ENCODE results near the gene MAF. TPM values are rescaled to one million over a fixed set of nuclear protein-coding genes. Genes with fewer than 3 reads are reported as not detected.

MAF gene
- total and polyA plus RNA-seq, 2 experiments from 2014 or later, result 3.7 to 21.5 TPM

- TF ChIP-seq CTCF (IDR thresholded peaks at IDR 0.05; ENCODE audit: low read depth, low read length), result no peak
- Histone ChIP-seq H3K27ac (no peak overlapping the region), H3K9me3 (ENCODE audit: low read depth) (no peaks in the 10 kb centered on the region), H3K27me3 (no peaks in the 10 kb centered on the region), H3K4me1 (ENCODE audit: low read depth) (no peaks in the 10 kb centered on the region), H3K4me3 (no peak overlapping the region), H3K36me3 (no peaks in the 10 kb centered on the region)
- DNase-seq (ENCODE audit: low read depth in 1 of 2, low spot score in 1 of 2), result no peak
Measured at GRCh38 chr16:79573071-79573470, 27.5 kb downstream of the MAF start.

- no peak for DNase-seq (ENCODE audit: low read depth in 1 of 2, low spot score in 1 of 2)
- H3K27me3 ChIP-seq, result no peaks in the 10 kb centered on the region
- H3K36me3 ChIP-seq, result no peaks in the 10 kb centered on the region
- no peaks in the 10 kb centered on the region for H3K9me3 ChIP-seq (ENCODE audit: low read depth)
- H3K4me1 ChIP-seq (ENCODE audit: low read depth), result no peaks in the 10 kb centered on the region
- no peak overlapping the region for H3K4me3 ChIP-seq
- H3K27ac ChIP-seq, result no peak overlapping the region
- no peak for TF ChIP-seq CTCF (IDR thresholded peaks at IDR 0.05; ENCODE audit: low read depth, low read length)
Measured at GRCh38 chr16:79571903-79572535, 28.5 kb downstream of the MAF start.

GRCh38 chr16:79571065-79571902, 29.3 kb downstream of the MAF start:
- DNase-seq (ENCODE audit: low read depth in 1 of 2, low spot score in 1 of 2), result no peak
- Histone ChIP-seq H3K9me3 (ENCODE audit: low read depth) (no peaks in the 10 kb centered on the region), H3K4me1 (ENCODE audit: low read depth) (no peaks in the 10 kb centered on the region), H3K27ac (no peak overlapping the region), H3K27me3 (no peaks in the 10 kb centered on the region), H3K36me3 (no peaks in the 10 kb centered on the region), H3K4me3 (no peak overlapping the region)
- no peak for TF ChIP-seq CTCF (IDR thresholded peaks at IDR 0.05; ENCODE audit: low read depth, low read length)

- Histone ChIP-seq H3K36me3 (no peaks in the 10 kb centered on the region), H3K27me3 (no peaks in the 10 kb centered on the region), H3K9me3 (ENCODE audit: low read depth) (no peaks in the 10 kb centered on the region), H3K4me1 (ENCODE audit: low read depth) (peaks cover 3% of the 10 kb centered on the region), H3K27ac (no peak overlapping the region), H3K4me3 (no peak overlapping the region)
- no peak for TF ChIP-seq CTCF (IDR thresholded peaks at IDR 0.05; ENCODE audit: low read depth, low read length)
- no peak for DNase-seq (ENCODE audit: low read depth in 1 of 2, low spot score in 1 of 2)
Measured at GRCh38 chr16:79564671-79565107, 35.8 kb downstream of the MAF start.

- Histone ChIP-seq H3K27me3 (no peaks in the 10 kb centered on the region), H3K4me3 (no peak overlapping the region), H3K27ac (no peak overlapping the region), H3K4me1 (ENCODE audit: low read depth) (peaks cover 3% of the 10 kb centered on the region), H3K36me3 (no peaks in the 10 kb centered on the region), H3K9me3 (ENCODE audit: low read depth) (no peaks in the 10 kb centered on the region)
- peak in 1 of 2 donors; percentile 21 for DNase-seq (ENCODE audit: low read depth in 1 of 2, low spot score in 1 of 2)
- no peak for TF ChIP-seq CTCF (IDR thresholded peaks at IDR 0.05; ENCODE audit: low read depth, low read length)
Measured at GRCh38 chr16:79563921-79564320, 36.6 kb downstream of the MAF start.

Measured in cardiac muscle cell (in vitro differentiated cells and primary cell).